Astrocyte of the cerebellum (primary cell): ENCODE data around the gene INMT.

ENCODE experiments used
- DNase-seq: peaks from one replicate; pipeline ENCODE4 v3.0.0-alpha.2; 2011; ENCODE audit warnings: low read depth
- H3K4me3 ChIP-seq: 2 replicates; pipeline ENCODE4 v1.5.1; 2011; ENCODE audit warnings: mild to moderate bottlenecking, low read depth, low read length, moderate library complexity
- in situ Hi-C: cut with HindIII; loops from 2 replicates; pipeline ENCODE4 v1.10.0; 2017; ENCODE audit warnings: low sequenced_read_pairs
- TF ChIP-seq, protein P1 (sequence below): IDR thresholded peaks from 2 replicates; pipeline ENCODE4 v1.5.1; 2012; ENCODE audit warnings: low read length, low read depth, moderate library complexity, mild to moderate bottlenecking; ENCODE audit errors: missing control alignments

Gene INMT

DNA sequence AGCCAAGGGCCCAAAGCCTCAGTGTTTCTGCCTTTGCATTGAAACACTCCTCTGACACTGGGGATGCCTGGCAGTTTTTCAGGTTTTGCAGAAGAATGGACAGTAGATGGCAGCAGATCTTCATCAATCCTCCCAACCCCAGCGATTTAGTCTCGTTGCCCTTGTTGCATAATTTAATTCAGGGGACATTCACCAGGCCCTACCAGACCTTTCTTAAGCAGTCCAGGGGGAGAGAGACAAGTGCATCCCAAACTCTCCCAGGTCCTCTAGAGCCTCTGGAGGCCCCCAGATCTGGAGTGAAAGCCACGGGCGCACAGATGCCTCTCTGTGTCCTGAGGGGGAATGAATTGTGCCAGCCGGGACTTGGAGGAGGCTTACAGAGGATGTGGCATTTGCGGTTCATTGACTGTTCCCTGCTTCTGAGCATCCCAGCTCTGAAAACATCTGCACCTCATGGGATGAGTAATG, 48.9 kb downstream of the INMT start:
- H3K4me3 ChIP-seq = no peak overlapping the region
- in situ Hi-C loops = no loop called here

DNA sequence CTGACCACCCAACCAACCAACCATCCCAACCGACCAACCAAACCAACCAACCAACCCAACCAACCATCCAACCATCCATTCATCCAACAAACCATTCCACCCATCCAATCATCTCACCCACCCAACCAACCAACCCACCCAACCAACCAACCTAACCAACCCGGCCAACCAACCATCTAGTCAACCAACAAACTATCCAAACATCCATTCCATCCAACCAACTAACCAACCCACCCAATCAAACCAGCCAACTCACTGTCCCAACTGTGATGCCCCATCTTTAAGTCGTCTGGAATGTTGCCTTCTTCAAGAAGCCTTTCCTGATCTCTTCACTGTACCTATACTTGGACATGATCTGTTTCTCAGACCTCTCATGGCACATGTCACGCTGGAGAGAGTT, 50.9 kb downstream of the INMT start:
- TF ChIP-seq, protein P1, sequence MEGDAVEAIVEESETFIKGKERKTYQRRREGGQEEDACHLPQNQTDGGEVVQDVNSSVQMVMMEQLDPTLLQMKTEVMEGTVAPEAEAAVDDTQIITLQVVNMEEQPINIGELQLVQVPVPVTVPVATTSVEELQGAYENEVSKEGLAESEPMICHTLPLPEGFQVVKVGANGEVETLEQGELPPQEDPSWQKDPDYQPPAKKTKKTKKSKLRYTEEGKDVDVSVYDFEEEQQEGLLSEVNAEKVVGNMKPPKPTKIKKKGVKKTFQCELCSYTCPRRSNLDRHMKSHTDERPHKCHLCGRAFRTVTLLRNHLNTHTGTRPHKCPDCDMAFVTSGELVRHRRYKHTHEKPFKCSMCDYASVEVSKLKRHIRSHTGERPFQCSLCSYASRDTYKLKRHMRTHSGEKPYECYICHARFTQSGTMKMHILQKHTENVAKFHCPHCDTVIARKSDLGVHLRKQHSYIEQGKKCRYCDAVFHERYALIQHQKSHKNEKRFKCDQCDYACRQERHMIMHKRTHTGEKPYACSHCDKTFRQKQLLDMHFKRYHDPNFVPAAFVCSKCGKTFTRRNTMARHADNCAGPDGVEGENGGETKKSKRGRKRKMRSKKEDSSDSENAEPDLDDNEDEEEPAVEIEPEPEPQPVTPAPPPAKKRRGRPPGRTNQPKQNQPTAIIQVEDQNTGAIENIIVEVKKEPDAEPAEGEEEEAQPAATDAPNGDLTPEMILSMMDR = no peak

More for the DNA sequence above, 48.9 kb downstream of the INMT start:
- TF ChIP-seq, protein P1 = peak; percentile 69
- peak; percentile 82 for DNase-seq

DNA sequence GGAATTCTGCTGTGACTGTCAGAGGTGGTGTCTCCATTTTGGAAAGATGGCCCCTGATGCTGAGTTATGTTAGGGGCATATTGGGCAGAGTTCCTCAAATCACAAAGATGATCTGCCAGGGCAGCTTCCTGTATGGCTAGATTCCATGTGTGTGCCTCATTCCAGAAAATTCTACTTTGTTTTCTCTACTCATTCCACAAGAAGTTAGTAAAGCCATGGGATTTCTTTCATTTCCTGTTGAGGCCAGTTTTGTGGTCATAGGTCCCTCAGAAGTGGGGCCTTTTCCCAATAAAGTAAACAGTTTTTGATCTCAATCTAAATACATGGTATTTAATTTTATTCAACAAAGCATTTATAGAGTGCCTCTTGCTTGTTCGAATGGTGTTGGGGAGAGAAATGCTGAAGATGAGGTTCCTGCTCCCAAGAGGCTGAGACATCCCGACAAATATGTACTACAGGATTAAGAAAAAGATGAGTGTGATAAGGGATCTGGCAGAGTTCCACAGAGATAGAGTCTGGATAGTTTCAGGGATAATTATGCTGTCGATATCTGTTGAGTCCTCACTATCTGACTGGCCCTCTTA, 52.2 kb downstream of the INMT start:
- in situ Hi-C loops = no loop called here
- peak; percentile 87 for DNase-seq
- TF ChIP-seq, protein P1 = no peak
- H3K4me3 ChIP-seq = no peak overlapping the region

More for the DNA sequence above, 50.9 kb downstream of the INMT start:
- no peak overlapping the region for H3K4me3 ChIP-seq
- DNase-seq = no peak
- in situ Hi-C loops = no loop called here

DNA sequence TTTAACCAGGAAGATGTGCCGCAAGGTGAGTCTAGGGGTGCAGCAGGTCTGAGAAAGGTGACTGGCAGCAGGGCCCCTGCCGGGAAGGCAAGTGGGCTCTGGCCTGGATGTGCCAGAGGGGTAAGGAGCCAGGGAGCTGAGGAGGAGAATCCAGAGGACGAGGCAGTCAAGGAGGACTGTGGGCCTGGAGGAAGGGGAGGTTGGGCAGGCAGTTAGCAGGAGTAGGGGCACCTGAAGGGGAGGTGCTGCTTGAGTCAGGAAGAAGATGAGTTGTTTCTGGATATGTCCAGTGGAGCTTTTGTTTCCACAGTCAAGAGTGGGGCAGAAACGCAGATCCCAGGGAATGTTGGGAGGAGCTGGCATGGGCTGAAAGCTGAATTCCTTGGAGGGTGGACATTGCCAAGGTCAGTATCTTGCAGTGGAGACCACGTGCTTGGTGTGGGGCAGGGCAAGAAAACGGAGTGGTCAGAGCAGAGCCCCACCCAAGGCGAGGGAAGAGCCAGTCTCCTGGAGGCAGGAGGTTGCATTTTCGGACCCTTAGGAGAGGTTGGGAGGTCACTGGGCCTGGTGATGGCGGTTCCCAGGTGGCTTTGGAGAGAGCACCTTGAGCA, 53.3 kb downstream of the INMT start:
- H3K4me3 ChIP-seq = no peak overlapping the region
- TF ChIP-seq, protein P1 = no peak
- DNase-seq = no peak
- in situ Hi-C loops = no loop called here

DNA sequence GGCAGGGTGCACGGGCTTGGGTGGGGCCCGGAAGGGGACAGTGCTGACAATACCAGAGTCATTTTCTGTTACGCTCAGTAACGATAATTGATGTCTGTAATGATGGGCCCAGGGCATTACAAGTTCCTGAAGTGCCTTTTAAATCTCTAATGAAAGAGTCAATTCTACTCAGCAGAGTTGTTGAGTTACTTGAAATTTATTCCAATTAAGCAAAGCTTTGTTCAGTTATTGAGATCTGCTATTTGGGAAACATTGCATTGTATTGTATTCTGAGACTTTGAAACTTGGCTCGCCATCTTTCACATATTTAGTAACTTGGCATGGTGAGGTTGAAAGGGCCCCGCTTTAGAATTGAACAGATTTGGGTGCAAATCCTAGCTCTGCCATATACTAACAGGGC, 54.0 kb downstream of the INMT start:
- no peak overlapping the region for H3K4me3 ChIP-seq
- in situ Hi-C loops = no loop called here
- TF ChIP-seq, protein P1 = no peak

More for the DNA sequence above, 54.0 kb downstream of the INMT start:
- DNase-seq = no peak
